Activated CD8-positive, alpha-beta memory T cell treated with anti-CD3 and anti-CD28 coated beads, Interleukin-2, amount 50 U/mL, for 24 hours (primary cell): Measurements from ENCODE around the gene GMPS.
"Not testable (repeated sequence)": the region's sequence is repeated elsewhere in the genome, so short reads cannot be mapped to it uniquely, and the experiment has no call there.

Source experiments
- DNase-seq: peaks from one replicate; pipeline ENCODE4 v3.0.0-alpha.2; 2020; ENCODE audit errors: extremely low read depth

Gene GMPS

DNA sequence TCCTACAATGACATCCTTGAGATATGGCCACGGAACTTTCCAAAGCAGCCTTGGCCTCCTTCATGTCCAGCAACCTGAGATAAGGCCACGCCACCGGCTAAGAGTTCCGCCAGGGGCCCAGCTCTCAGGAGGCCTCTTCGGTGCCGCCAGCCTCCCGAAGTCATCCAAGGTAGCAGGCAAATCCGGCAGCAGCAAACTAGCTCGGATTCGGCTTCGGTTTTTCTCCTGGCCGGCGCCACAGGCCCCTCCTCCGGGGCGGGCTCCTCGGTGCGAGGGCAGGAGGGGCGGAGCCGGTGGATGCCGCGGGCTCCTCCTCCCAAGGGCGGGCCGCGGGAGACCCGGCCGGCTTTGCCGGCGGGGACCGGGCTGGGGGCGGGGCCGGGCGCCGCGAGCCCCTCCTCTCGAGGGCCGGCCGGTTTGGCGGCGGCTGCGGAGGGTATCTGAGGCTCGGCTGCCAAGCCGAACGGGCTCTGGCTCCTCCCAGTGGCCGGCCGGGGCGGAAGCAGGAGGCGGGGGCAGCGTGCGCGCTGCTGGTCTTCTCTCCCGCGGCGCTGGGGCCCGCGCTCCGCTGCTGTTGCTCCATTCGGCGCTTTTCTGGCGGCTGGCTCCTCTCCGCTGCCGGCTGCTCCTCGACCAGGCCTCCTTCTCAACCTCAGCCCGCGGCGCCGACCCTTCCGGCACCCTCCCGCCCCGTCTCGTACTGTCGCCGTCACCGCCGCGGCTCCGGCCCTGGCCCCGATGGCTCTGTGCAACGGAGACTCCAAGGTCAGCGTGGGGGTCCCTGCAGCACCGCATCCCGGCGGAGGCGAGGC lies at the start of gene GMPS:
TSS of gene GMPS (plus strand) at position 518 of the 812 bp plus-strand sequence. CDS start at position 739, 221 bp downstream.
- peak; percentile 81 for DNase-seq

DNA sequence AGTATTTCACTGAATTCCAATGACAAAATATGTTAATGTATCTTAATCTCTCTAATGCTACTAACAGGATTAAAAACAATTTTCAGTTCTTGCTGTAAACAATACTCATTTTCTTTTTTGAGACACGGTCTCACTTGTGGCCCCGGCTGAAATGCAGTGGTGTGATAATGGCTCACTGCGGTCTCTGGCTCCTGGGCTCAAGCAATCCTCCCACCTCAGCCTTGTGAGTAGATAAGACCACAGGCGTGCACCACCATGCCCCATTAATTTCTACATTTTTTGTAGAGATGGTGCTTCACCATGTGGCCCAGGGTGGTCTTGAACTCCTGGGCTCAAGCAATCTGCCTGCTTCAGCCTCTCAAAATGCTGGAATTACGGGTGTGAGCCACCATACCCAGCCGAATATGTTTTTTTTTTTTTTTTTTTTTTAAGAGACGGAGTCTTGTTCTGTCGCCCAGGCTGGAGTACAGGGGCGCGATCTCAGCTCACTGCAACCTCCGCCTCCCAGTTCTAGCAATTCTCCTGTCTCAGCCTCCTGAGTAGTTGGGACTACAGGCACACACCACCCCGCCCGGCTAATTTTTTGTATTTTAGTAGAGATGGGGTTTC lies 41.9 kb upstream of the GMPS start:
- DNase-seq, result not testable (repeated sequence)

DNA sequence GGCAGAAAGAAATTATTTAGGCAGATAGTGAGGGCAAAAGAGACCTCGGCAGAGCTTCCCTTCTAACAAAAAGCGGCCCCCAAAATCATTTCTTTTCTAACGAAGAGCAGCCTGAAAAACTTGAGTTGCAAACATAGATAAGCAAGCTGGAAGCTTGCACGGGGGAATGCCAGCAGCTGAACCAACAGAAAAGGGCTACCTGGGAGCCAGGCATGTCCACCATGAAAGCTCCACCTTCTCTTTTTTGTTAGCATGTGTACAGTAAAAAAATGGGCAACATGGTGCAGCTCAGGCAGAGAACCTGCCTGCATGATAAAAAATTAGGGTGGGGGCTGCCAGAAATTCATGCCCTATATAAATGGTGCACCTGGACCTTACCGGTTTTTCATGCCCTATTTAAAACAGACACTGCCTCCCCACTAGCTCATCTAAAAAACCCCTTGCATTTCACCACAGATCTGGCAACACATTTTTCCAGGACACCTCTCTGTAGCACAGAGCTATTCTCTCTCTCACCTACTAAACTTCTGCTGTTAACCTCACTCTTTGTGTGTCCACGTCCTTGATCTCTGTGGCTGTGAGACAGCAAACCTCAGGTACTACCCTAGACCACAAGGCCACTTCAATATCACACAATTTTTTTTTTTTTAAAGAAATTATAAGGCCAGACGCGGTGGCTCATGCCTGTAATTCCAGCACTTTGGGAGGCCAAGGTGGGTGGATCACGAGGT lies 34.9 kb upstream of the GMPS start:
- no peak for DNase-seq

DNA sequence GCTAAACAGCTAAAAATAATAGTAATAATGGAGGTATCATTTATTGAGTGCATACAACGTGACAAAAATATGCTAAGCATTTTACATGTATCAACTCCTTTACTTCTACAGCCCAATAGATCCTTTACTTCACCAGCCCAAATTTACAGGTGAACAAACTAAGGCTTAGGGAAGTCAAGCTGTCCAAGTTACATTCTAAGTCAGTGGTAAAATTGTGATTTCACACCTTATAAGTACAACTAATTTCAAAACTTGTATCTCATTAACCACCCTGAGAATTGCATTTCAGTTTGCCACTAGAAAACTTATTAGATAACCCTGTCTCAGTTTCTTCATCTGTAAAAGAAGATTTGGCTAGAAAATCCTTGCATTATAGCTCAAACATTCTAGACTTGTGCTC lies 26.9 kb upstream of the GMPS start:
- DNase-seq, result no peak

DNA sequence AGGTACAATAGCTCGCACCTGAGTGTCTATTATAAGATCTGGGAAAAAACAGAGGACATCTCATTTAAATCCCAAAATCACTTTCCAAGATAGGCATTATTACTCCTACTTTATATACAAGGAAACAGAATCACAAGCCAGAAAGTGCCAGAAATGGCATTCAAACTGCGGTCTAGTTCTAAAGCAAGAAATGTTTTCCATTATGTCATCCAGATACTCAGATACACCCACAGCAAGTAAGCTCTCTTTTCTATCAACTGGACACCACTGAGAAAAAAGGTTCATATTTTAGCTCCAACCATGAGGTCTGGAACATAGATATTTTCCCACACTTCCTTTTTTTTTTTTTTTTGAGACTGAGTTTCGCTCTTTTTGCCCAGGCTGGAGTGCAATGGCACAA lies 24.3 kb upstream of the GMPS start:
- DNase-seq, result no peak

DNA sequence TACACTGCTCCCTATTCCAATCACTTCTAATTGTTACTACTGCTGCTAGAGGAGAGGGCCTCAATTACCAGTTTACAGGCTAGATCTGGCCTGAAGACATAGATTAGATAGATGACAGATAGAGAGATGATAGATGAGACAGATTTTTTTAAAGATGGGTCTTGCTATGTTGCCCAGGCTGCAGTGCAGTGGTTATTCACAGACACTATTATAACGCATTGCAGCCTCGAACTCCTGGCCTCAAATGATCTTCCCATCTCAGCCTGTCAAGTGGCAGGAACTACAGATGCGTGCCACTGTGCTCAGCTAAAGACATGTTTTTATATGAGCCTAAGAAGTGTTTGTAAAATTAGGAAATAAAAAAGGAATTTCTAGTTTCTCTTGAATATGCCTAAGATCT lies 22.5 kb upstream of the GMPS start:
- DNase-seq, result no peak

DNA sequence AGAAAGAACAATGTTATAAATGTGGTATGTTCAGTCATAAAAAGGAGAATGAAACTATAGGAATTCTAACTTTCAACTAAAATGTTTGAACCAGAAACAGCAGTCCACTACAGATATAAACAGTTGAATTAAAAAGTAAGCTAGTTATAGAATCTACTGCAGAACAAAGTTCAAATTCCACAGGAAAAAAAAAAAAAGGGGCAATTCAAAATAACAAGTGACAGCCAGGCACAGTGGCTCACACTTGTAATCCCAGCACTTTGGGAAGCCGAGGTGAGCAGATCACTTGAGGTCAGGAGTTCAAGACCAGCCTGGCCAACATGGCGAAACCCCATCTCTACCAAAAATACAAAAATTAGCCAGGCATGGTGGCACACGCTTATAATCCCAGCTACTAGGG lies 21.0 kb upstream of the GMPS start:
- DNase-seq, result not testable (repeated sequence)

DNA sequence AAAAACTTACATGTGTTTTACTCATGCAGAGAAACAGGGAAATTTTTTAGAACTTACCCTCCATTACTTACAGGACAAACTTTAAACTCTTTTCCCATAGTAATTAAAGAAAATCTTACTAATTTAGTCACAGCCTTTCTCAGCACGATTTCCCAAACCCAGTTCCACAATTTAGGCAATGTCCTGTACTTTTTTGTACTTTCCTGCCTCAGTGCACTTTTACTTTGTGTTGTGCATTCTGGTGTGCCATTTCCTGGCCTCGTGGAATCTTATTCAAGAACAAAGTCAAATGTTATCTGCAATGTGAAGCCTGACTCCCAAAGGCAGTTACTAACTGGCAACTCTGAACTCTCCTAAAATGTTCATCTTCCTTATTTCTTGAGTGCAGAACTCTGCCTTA lies 18.1 kb upstream of the GMPS start:
- no peak for DNase-seq

DNA sequence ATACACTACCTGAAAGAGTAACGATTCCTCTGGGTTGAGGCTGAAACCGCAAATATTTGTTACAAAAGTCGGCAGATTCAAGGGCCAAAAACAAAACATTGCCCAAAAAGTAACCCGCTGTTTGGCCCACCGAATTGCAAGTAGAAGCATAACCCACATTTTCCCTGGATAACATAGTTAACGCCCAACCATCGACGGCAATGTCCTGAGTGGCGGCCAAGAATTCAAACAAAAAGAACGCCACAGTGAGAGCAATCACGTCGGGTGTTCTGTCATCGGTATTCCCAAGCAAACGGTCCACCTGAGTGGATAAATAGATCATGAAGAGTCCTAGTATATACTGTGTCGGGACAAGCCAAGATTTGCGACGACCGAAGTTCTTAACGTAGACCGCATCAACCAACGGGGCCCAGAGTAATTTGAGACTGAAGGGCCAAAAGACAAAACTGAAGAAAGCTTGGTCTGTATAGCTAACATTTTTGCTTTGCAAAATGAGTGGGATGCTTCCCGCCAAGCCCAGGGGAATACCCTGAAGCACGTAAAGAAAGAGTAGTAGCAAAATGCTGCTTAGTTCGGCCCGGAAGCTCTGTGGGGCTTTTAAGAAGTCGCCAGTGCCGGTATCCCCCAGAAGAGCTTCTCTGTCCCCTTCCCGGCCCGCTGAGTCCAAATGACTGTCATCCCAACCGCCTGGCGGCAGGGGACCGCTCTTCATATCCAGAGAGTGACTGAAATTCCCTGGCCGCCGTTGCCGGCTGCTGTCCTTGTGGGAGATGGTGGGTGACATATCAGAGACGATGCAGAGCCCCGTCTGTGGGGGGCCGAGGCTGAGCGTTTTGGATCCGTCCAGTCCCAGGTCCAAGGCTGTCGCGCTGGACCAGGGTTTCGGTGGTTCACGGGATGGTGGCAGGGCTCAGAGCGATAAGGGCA lies 17.0 kb upstream of the GMPS start:
- DNase-seq, result no peak

DNA sequence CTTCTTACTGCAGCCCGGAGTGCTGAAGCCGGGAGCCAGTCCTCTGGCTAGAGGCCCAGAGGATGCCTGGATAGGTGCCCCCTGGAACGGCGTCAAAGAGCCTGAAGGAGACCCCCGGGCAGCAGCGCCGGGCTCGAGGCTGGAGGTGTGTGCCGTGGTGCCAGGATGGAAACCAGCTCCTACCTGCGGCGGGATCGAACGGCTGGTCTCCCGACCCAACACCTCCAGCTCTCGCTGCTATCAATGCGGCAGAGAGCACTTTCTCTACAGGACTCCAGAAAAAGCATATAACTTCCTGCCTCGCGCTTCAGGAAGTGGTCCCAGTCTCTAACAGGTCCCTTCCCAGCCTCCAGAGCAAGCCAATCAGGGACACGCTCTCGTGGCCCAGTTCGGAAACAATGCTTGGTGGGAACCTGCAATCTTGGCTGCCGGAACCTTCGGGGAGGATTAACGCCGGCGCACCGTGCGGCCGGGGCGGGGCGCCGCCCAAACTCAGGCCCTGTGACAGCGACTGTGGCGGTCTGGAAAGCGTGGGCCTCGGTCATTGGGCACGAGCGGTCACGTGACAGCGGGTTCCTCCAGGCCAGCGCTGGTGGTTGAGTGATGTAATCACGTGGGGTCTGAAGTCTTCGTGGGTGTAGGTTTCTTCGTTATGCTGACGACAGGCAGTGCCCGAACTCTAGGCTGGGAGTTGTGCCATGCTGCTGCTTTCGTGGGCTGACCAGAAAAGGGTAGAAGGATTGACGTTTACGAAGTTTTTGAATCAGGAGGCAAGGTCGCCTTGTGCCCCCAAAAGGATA lies 16.1 kb upstream of the GMPS start, which contains the start of gene SLC33A1:
TSS of gene SLC33A1 (minus strand) at position 287 of the 800 bp plus-strand sequence. CDS start 430 bp downstream, outside the sequence.
- peak; percentile 96 for DNase-seq

DNA sequence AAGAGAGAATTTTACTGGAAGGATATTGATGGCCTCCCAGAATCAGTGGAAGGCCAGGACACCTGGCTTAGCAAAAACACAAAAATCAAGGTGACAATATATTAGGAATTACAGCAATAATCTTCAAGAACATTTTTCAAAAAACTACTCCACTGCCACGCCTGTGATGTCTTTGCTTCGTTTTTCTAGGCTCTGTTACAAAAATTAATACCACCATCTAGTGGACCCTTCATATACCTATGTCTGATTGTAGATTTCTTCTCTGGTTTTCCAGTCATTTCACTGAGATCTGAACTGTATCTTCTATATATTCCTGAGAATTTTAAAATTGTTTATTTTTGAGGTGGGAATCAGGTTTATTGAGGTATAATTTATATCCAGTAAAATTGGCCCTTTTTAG lies 10.6 kb upstream of the GMPS start:
- DNase-seq, result no peak

DNA sequence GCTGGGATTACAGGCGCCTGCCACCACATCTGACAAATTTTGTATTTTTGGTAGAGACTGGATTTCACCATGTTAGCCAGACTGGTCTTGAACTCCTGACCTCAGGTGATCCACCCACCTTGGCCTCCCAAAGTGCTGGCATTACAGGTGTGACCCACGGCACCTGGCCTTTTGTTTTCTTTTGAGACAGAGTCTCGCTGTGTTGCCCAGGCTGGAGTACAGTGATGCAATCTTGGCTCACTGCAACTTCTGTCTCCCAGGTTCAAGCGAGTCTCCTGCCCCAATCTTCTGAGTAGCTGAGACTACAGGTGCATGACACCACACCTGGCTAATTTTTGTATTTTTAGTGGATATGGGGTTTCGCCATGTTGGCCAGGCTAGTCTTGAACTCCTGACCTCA lies 10.0 kb upstream of the GMPS start:
- not testable (repeated sequence) for DNase-seq

DNA sequence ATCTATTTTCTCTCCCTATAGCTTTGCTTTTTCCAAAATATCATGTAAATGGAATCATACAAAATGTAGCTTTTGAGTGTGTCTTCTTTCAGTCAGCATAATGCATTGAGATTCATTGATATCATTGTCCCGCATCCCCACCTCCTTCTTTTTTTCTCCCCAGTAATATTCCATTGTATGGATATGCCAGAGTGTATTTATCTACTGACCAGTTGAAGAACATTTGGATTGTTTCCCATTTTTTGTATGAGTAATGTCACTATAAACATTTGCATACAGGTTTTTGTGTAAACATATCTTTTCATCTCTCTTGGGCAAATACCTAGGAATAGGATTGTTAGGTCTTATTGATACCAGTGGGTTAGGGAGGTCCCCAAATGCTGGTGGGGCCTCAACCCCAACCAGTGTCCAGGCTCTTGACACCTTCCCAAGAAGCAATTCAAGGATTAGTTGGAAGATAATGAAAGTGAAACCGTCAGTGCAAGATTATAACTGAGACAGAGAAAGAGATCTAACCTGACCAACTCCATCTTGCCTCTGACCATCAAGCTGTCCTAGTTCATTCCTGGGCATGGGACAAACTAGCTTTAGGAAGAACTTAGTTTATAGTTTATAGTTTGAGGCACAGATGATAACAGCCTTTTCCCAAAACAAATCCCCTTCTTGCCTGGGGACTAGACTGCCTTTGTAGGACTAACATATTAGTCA lies 8.8 kb upstream of the GMPS start:
- DNase-seq, result no peak

DNA sequence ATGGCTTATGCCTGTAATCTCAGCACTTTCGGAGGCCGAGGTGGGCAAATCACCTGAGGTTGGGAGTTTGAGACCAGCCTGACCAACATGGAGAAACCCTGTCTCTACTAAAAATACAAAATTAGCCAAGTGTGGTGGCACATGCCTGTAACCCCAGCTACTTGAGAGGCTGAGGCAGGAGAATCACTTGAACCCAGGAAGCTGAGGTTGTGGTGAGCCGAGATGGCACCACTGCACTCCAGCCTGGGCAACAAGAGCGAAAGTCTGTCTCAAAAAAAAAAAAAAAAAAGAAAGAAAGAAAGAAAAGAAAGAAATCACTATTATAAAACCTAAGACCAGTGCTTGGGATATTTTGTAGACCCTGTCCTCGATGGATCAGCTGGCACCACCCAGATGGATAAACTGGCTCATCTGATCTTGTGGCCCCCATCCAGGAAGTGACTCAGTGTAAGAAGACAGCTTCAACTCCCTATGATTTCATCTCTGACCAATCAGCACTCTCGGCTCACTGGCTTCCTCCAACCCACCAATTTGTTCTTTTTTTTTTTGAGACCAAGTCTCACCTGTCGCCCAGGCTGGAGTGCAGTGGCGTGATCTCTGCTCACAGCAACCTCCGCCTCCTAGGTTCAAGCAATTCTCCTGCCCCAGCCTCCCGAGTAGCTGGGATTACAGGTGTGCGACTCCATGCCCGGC lies 8.0 kb upstream of the GMPS start:
- not testable (repeated sequence) for DNase-seq

DNA sequence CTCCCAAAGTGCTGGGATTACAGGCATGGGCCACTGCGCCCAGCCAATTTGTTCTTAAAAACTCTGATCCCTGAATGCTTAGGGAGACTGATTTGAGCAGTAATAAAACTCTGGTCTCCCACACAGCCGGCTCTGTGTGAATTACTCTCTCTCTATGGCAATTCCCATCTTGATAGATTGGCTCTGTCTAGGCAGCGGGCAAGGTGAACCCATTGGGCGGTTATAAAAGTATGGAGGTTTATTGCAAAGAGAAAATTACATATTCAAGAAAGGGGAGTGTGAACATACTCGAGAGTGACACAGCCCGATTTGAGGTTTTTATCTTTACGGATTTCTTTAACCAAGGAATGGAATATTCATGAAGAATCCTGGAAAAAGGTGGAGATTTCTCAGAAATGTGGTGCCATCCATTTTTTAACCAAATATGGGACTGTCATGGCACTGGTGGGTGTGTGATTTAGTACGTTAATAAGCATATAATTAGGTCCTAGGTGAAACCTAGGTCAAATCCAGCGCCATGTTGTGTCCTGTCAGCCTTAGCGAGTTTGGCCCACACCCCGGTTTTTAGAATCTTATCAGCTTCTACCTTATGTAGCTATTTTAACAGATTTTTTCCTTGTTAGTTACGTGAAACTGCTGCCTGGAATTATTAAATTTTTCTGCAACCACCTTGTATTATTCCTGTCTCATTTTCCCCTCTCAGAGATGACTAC lies 7.2 kb upstream of the GMPS start:
- DNase-seq, result no peak

DNA sequence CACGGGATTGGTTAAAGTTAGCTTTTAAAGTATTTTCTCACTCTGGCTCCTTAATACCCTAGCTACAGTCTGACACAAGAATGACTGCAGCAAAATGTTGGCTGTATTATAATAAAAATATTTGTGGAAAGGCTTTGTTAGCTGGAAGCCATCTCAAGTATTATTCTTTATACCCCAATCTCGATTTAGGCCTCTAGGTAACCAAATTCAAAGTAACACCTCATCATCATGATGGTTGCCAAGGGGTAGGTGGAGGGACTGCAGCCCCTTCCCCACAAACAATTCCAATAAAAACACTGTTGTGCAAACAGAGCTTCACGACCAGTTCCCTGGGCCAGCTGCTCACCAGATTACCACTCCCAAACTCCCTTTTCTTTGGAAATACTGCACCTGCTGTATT lies 759 bp upstream of the GMPS start:
- DNase-seq, result no peak

DNA sequence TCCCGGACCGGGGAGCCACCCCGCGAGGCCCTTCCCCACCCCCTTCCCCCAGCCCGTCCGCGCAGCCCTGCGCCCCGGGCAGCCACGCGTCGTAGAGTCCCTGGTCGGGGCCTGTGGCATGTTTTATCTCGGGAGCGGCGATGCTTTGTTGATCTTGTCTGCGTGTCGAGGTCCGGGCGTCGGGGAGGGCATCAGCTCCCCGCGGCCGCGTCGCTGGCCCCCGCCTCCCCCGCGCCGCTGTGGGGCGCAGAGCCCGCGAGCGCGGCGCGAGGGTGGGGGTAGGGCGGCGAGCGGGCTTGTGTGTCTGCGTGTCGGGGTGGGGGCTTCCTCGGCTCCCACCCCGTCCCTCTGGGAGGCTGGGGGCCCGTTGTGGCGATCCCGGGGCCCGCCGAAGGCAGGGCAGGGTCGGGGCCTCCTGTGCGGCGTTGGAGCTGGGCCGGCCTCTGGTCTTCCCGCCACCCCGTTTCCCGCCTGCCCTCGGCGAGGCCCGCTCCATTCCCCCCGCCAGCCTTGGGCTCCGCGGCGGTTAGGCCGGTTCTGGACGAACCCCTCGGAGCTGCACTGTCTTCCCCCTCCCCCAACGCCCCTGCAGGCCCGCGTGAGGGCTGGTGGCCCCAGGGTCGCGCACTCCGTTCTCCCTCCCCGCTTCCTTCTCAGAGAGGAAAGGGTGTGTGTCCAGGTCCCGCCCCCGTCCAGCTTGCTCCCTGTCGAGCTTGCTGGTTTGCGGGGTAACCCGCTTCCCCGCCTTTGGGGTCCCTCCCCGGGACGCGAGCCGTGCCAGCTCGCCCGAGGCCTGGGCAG lies 695 bp downstream of the GMPS start:
- no peak for DNase-seq

DNA sequence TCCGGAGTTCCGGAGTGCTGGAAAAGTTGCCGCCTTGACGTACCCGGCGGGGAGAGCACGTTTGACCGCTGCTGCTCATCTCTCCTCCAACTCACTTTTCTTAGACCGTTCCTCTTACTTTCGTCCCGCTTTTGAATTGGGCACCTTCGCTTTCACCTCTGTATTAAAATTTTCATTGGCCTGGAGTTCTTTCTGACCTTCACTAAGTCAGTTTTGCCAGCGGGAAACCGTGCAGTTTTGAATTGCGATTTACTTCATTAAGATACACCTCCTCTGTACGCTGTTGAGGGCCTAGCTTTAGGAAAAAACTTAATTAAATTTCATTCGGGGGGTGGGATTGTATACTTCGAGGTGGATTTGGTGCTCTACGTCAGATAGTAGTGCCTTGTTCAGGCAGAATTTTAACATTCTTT lies 1.3 kb downstream of the GMPS start:
- no peak for DNase-seq
